Sigmoid colon (tissue), 7 donors: ENCODE data around the gene CDC7. TPM values are rescaled to one million over a fixed set of nuclear protein-coding genes. Genes with fewer than 3 reads are reported as not detected.

ENCODE experiments used
- DNase-seq: peaks from one replicate; pipeline ENCODE4 v3.0.0-alpha.2; 2019
- H3K27ac ChIP-seq, 4 donors: fragments of 200-600 bp; sonication (generic); one replicate each; pipeline ENCODE4 v1.5.1; 2016 to 2019; ENCODE audit warnings: mild to moderate bottlenecking in 1 of 4
- H3K27me3 ChIP-seq, 3 donors: fragments of 200-600 bp; sonication (generic); one replicate each; pipeline ENCODE4 v1.5.1; 2019; ENCODE audit warnings: mild to moderate bottlenecking in 1 of 3
- H3K36me3 ChIP-seq, 4 donors: fragments of 200-600 bp; sonication (generic); one replicate each; pipeline ENCODE4 v1.5.1; 2016 to 2019
- H3K4me1 ChIP-seq, 4 donors: fragments of 200-600 bp; sonication (generic); one replicate each; pipeline ENCODE4 v1.5.1; 2017 to 2019
- H3K4me3 ChIP-seq, 4 donors: fragments of 200-600 bp; sonication (generic); one replicate each; pipeline ENCODE4 v1.5.1; 2017 to 2019; ENCODE audit warnings: mild to moderate bottlenecking in 2 of 4, moderate library complexity in 1 of 4
- H3K9me3 ChIP-seq, 4 donors: fragments of 200-600 bp in 3 of 4; sonication (generic) in 3 of 4; one replicate each; pipeline versions ENCODE4 v1.5.1 to v1.6.1; 2013 to 2019
- CTCF ChIP-seq, 4 experiments: fragments of 450-650 bp in 3 of 4; fragments of 200-600 bp in 1 of 4; IDR thresholded peaks; one replicate each; pipeline ENCODE4 v1.5.1; 2016 to 2019; ENCODE audit warnings: antibody characterized with exemption in 4 of 4, mild to moderate bottlenecking in 3 of 4, moderate library complexity in 2 of 4
- EP300 ChIP-seq, 4 donors: sonication (generic); formaldehyde crosslinking; IDR thresholded peaks; one replicate each; pipeline ENCODE4 v1.6.1; 2017; ENCODE audit warnings: antibody characterized with exemption in 4 of 4
- POLR2A ChIP-seq, 2 donors: fragments of 450-650 bp; IDR thresholded peaks; one replicate each; pipeline ENCODE4 v1.6.1; 2016; ENCODE audit warnings: antibody characterized with exemption in 2 of 2, mild to moderate bottlenecking in 2 of 2, moderate library complexity in 2 of 2
- POLR2AphosphoS5 ChIP-seq, 4 donors: sonication (generic); formaldehyde crosslinking; IDR thresholded peaks; one replicate each; pipeline ENCODE4 v1.6.1; 2017; ENCODE audit warnings: antibody characterized with exemption in 4 of 4
- WGBS, 2 donors: extraction: QIAGEN DNeasy Blood & Tissue Kit; methylation state at CpG; one replicate each; pipeline ENCODE4 v1.1.7; 2013; 5-methylcytosine and 5-hydroxymethylcytosine counted together
- intact Hi-C: fragments of 100-400 bp; cut with DNase I; formaldehyde crosslinking; loops from one replicate; pipeline ENCODE4 v1.15.1; 2023
- polyA plus RNA-seq, 3 donors: library from polyadenylated mRNA; stranded (reverse); fragments of 200-250 nt; gene quantifications; one replicate each; pipeline ENCODE4 v1.2.3, GENCODE V29; 2013
- total RNA-seq, 4 donors: library from RNA; depleted of rRNA; stranded (reverse); fragments of >200 nt; gene quantifications; one replicate each; pipeline ENCODE4 v1.1.0, GENCODE V29; 2016
- donor health status: healthy with polysubstance abuse.
- donor health status: Bipolar disorder and iron deficiency.
- donor health status: healthy.

The CDC7 gene
- total and polyA plus RNA-seq, 7 donors = 0.36 to 5.1 (median 2.0) TPM

DNA sequence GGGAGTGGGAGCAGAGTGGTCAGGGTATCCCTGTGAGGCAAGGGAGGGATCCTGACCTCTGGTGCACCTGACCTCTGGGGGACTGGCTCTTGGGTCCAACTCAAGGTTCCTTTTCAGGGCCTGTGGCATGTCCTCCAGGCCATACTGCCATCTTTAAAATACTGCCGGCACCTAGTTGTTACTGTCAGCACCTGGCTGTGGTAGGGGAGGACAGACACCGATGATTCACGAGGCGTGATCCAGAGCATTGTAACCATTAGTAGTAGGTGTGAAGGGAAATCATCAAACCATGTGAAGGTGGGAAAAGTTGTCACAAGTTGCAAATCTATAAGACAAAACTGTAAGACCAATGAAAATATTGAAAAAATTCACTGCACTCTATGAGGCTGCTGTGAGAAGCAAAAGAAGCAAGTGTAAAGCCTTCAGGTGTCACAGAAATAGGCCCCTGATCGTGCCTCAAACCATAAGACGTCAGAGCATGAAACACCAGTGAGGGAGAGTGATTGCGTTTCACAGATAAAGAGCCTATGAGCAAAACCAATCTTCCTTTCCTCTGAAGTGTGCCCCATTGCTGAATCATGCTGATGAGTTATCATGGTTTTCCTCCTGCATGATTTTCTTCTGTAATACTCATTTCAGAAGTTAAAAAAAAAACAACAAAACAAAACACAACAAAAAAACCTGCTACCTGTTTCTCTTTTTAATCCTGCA is 55.3 kb downstream of the CDC7 start:
- peaks cover 0 to 32% (median 24%) of the 10 kb centered on the region in 4 donors for H3K4me1 ChIP-seq
- DNase-seq = no peak
- H3K4me3 ChIP-seq = no peak overlapping the region
- no peaks in the 10 kb centered on the region for H3K9me3 ChIP-seq
- peak overlapping the region in 2 of 4 donors; percentile 26 to 59 for H3K27ac ChIP-seq
- no peaks in the 10 kb centered on the region for H3K27me3 ChIP-seq
- 79 to 80% methylated on average over 7 of the region's 7 CpGs for WGBS, 2 donors
- intact Hi-C loops = no loop called here
- no peaks in the 10 kb centered on the region for H3K36me3 ChIP-seq
- TF ChIP-seq POLR2AphosphoS5 (IDR thresholded peaks at IDR 0.05) = no peak
- TF ChIP-seq CTCF (IDR thresholded peaks at IDR 0.05) = no peak
- no peak for TF ChIP-seq EP300 (IDR thresholded peaks at IDR 0.05)
- no peak for TF ChIP-seq POLR2A (IDR thresholded peaks at IDR 0.05)

DNA sequence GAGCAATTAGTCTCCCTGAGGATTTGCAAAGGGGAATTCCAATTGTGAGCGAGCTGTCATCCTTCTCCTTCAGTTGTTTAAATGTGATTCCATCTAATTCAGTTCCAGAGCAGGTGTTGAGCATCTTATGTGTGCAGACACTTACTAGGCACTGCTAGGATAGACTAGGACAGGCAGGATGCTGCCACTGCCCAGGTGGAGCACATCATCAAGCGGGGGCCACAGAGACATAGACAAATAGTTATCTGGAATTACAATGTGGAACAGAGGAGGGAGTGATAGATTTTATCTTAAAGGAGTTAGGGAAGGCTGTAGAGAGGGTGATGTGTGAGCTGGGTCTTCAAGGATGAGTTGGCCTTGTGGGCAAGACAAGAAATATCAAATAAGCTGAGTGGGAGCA is 55.9 kb downstream of the CDC7 start:
- Histone ChIP-seq H3K4me3 (no peak overlapping the region), H3K4me1 (peaks cover 0 to 32% (median 24%) of the 10 kb centered on the region in 4 donors), H3K36me3 (no peaks in the 10 kb centered on the region), H3K27me3 (no peaks in the 10 kb centered on the region), H3K9me3 (no peaks in the 10 kb centered on the region), H3K27ac (peak overlapping the region in 2 of 4 donors; percentile 26 to 59)
- TF ChIP-seq POLR2A (IDR thresholded peaks at IDR 0.05) (no peak), EP300 (IDR thresholded peaks at IDR 0.05) (no peak), CTCF (IDR thresholded peaks at IDR 0.05) (no peak), POLR2AphosphoS5 (IDR thresholded peaks at IDR 0.05) (no peak)
- intact Hi-C loops = no loop called here
- 90 to 91% methylated on average over 2 of the region's 2 CpGs for WGBS, 2 donors
- DNase-seq = no peak

DNA sequence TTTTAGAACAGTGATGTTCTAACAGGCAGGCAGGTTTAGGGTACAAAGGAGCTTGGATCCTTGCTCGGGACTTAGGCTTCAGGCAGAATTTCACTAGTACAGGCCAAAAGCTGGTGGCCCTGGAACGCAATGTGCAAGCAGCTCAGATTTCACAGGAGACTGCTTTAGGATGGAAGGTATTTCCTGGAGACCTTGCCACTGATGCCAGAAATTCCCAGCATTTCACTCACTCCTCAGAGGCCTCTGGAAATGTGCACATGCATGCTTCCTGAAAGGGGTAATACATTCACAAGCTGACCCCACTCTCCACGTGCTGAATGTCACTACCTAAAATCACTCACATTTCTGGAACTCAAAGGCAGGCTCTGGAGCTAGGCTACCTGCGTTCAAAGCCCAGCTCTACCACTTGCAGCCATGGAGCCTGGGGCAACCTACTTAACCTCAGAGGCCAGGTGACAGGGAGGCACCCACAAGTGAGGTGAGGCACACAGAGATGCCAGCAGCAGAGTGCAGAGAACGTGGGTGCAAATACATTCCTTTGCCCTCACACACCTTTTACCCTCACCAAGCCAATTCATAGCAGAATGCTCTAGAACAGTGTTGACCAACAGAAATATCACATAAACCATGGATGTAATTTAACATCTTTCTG is 56.5 kb downstream of the CDC7 start:
- Histone ChIP-seq H3K27ac (peak overlapping the region in 2 of 4 donors; percentile 26 to 59), H3K36me3 (no peaks in the 10 kb centered on the region), H3K27me3 (no peaks in the 10 kb centered on the region), H3K9me3 (no peaks in the 10 kb centered on the region), H3K4me1 (peaks cover 0 to 32% (median 24%) of the 10 kb centered on the region in 4 donors), H3K4me3 (no peak overlapping the region)
- TF ChIP-seq CTCF (IDR thresholded peaks at IDR 0.05) (no peak), POLR2AphosphoS5 (IDR thresholded peaks at IDR 0.05) (no peak), POLR2A (IDR thresholded peaks at IDR 0.05) (no peak), EP300 (IDR thresholded peaks at IDR 0.05) (no peak)
- intact Hi-C loops = no loop called here
- DNase-seq = no peak
- 86 to 88% methylated on average over 5 of the region's 5 CpGs for WGBS, 2 donors

GRCh38 chr1:91557826-91558225 is 57.2 kb downstream of the CDC7 start:
- DNase-seq = no peak
- Histone ChIP-seq H3K4me3 (no peak overlapping the region), H3K27me3 (no peaks in the 10 kb centered on the region), H3K36me3 (no peaks in the 10 kb centered on the region), H3K9me3 (no peaks in the 10 kb centered on the region), H3K27ac (peak overlapping the region in 1 of 4 donors; percentile 27), H3K4me1 (peaks cover 0 to 32% (median 24%) of the 10 kb centered on the region in 4 donors)
- WGBS, 2 donors = 0 to 94% methylated on average over 1 of the region's 1 CpG
- intact Hi-C loops = no loop called here
- TF ChIP-seq POLR2AphosphoS5 (IDR thresholded peaks at IDR 0.05) (no peak), CTCF (IDR thresholded peaks at IDR 0.05) (no peak), EP300 (IDR thresholded peaks at IDR 0.05) (no peak), POLR2A (IDR thresholded peaks at IDR 0.05) (no peak)
